ENCODE measurements around the gene TESK2. TPM values are rescaled to one million over a fixed set of nuclear protein-coding genes. Genes with fewer than 3 reads are reported as not detected.
"Not testable (repeated sequence)": the region's sequence is repeated elsewhere in the genome, so short reads cannot be mapped to it uniquely, and the experiment has no call there.

TESK2 gene, protein sequence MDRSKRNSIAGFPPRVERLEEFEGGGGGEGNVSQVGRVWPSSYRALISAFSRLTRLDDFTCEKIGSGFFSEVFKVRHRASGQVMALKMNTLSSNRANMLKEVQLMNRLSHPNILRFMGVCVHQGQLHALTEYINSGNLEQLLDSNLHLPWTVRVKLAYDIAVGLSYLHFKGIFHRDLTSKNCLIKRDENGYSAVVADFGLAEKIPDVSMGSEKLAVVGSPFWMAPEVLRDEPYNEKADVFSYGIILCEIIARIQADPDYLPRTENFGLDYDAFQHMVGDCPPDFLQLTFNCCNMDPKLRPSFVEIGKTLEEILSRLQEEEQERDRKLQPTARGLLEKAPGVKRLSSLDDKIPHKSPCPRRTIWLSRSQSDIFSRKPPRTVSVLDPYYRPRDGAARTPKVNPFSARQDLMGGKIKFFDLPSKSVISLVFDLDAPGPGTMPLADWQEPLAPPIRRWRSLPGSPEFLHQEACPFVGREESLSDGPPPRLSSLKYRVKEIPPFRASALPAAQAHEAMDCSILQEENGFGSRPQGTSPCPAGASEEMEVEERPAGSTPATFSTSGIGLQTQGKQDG
- total RNA-seq = 1 to 10 TPM; 4.9 to 6.5 TPM
- 5.1 to 6.5 reads per million in 2 donors for total RNA-seq

DNA sequence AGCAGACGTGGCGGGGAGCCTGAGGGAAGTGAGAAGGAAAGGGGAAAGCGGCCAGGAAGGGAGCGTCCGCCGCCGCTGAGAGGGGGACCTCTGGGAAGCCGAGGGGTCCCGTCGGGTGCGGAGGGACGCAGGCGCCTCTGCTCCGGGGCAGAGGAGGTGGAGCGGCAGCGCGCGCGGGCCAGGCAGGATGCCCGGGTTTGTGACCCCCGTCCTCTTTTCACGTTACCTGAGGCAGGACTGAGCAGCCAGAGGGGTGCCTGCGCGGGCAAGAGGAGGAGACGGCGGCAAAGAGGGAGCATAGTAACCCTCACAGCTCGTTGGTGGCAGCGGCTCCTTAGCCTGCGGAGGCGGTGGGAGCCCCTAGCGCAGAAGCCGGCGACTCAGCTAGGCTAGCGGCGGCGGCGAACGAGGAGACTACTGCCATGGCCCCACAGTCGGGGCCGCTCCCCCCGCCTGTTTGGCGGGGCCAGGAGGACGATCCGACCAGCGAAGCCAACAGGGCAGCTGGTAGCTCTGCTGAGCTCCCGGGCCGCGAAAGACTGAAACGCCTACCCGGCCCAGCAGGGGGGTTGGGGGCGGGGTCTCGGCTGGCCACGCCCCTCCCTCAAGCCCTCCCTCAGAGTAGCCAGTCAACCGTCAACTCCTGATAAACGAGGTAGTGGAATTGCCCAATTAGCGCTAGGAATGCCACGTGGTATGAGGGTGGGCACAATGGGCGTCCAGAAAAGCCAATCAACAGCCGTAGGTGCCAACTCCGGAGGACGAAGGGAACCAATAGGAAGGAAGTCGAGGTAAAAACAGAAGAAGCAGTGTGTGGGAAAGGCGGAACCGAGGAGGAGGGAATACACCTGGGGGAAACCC lies at the start of gene TESK2:
TESK2 (minus strand) TSS at position 538 of the 861 bp plus-strand sequence. CDS start 33,378 bp downstream, outside the sequence.
- Mint-ChIP-seq H3K4me1 (peaks cover 20% of the 10 kb centered on the region), H3K27ac (no peak within 1 kb of the TSS), H3K36me3 (ENCODE audit: low read depth) (peaks cover 3% of the 10 kb centered on the region), H3K4me3 (no peak within 1 kb of the TSS), H3K27me3 (no peaks in the 10 kb centered on the region)
- no peaks in the 10 kb centered on the region for H3K9me3 ChIP-seq (ENCODE audit: control insufficient read depth, low read length, poor library complexity, severe bottlenecking)
- ATAC-seq (peak; percentile 91), DNase-seq (peak; percentile 90 to 96 (median 92))

DNA sequence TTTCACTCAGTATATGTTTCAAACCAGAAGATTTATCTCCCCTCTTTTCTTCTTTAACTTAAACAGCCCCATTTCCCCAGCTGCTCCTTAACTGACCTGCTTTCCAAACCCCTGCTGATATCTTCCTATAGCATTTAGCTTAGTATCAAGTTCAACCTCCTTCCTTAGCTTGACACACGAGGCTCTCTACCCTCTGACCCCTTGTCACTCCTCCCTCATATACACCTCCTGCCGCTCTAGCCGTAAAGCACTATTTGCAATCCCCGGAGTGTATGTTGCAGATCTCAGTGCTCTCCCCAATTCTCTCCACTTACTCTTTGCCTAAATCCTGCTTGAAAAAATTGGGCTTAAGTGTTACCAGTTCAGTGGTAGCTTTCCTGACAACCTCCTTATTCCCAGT lies 45.9 kb upstream of the TESK2 start:
- Mint-ChIP-seq H3K27ac (peak overlapping the region; percentile 47), H3K4me3 (no peak overlapping the region), H3K27me3 (no peaks in the 10 kb centered on the region), H3K36me3 (ENCODE audit: low read depth) (no peaks in the 10 kb centered on the region), H3K4me1 (peaks cover 11% of the 10 kb centered on the region)
- DNase-seq (no peak), ATAC-seq (no peak)
- no peaks in the 10 kb centered on the region for H3K9me3 ChIP-seq (ENCODE audit: control insufficient read depth, low read length, poor library complexity, severe bottlenecking)

DNA sequence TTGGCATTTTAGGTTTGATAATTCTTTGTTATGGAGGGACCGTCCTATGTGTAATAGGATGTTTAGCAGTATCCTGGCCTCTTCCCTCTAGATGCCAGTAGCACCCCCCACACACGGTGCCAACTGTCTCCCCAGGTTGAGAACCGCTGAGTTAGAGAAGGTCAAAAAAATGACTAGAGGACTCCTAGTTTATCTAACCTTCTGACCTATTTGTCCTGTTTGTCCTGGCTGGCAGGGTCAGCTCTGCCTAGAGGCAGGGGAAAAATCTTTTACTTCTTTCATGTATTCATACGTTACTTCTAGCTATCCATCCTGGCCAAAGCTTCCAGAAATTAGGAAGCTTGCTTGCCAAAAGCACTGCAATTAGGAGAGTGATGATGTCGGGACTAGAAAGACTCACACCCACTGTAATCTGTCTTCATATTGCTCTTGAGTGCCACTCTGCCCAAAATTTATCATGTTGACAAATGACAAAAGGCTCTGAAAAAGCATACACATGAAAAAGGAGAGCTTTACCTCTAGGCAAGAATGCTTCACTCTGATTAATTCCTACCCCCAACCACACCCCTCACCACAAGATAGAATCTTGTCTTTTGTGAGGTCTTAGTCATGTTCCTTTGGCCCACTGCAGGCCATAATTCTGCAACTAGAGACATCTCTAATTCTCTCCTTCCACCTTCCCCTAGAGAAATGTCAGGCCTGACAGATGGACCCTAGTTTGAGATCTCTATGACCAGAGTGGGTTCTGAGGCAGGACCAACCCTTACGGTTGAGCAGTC lies 45.2 kb upstream of the TESK2 start:
- peaks cover 13% of the 10 kb centered on the region for H3K4me1 Mint-ChIP-seq
- H3K4me3 Mint-ChIP-seq = no peak overlapping the region
- DNase-seq = no peak
- no peaks in the 10 kb centered on the region for H3K36me3 Mint-ChIP-seq (ENCODE audit: low read depth)
- peak overlapping the region; percentile 34 for H3K27ac Mint-ChIP-seq
- no peak for ATAC-seq
- H3K27me3 Mint-ChIP-seq = no peaks in the 10 kb centered on the region
- H3K9me3 ChIP-seq (ENCODE audit: control insufficient read depth, low read length, poor library complexity, severe bottlenecking) = no peaks in the 10 kb centered on the region

DNA sequence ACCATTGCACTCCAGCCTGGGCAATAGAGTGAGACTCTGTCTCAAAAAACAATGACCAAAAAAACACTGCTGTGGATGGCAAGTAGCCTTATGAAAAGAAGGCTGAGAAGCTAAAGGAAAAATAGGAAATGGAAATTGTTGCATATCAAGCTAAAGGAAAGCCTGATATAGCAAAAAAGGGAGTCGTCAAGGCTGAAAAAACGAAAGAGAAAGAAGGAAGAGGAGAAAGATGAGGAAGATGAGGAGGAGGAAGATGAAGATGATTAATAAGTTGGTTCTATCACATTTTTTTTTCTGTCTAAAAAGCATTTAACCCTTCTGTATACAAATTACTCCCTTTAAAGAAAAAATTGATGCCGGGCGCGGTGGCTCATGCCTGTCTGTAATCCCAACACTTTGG lies 40.9 kb upstream of the TESK2 start:
- ATAC-seq = no peak
- H3K4me1 Mint-ChIP-seq = peaks cover 7% of the 10 kb centered on the region
- no peaks in the 10 kb centered on the region for H3K36me3 Mint-ChIP-seq (ENCODE audit: low read depth)
- no peak for DNase-seq
- H3K4me3 Mint-ChIP-seq = no peak overlapping the region
- H3K27me3 Mint-ChIP-seq = no peaks in the 10 kb centered on the region
- no peak overlapping the region for H3K27ac Mint-ChIP-seq
- H3K9me3 ChIP-seq (ENCODE audit: control insufficient read depth, low read length, poor library complexity, severe bottlenecking) = no peaks in the 10 kb centered on the region

DNA sequence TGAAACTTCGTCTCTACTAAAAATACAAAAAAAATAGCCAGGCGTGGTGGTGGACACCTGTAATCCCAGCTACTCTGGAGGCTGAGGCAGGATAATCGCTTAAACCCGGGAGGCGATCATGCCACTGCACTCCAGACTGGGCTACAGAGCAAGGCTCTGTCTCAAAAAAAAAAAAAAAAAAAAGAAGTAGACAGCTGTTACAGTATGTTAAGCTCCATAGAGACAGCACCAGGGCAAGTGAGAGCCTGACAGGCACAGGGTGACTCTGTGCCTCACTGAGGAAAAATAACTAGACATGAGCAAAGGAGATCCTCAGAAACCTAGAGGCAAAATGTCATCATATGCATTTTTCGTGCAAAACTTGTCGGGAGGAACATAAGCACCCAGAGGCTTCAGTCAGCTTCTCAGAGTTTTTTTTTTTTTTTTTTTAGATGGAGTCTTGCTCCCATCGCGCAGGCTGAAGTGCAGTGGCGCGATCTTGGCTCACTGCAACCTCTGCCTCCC lies 39.7 kb upstream of the TESK2 start:
- peaks cover 3% of the 10 kb centered on the region for H3K4me1 Mint-ChIP-seq

DNA sequence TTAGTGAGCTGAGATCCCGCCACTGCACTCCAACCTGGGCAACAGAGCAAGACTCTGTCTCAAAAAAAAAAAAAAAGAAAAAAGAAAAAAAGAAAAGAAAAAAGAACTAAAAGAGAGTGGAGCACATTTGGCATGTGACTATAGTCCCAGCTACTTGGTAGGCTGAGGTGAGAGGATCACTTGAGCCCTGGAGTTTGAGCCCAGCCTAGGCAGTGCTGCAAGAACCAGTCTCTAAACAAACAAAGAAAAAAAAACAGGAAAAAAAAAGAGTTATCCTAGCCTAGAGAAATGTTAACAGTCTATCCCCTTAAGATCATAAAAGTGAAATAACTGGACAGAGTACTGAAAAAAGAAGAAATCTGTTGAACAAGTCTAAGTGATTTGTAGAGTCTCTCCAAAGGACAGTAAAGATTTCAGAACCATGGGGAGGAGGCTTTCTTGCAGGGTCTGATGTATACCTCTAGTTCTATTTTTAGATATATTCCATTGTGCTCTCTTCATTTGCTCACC lies 35.2 kb upstream of the TESK2 start:
- H3K4me3 Mint-ChIP-seq = no peak overlapping the region
- H3K27me3 Mint-ChIP-seq = no peaks in the 10 kb centered on the region
- H3K36me3 Mint-ChIP-seq (ENCODE audit: low read depth) = no peaks in the 10 kb centered on the region
- DNase-seq = no peak
- no peak for ATAC-seq
- no peaks in the 10 kb centered on the region for H3K9me3 ChIP-seq (ENCODE audit: control insufficient read depth, low read length, poor library complexity, severe bottlenecking)
- no peak overlapping the region for H3K27ac Mint-ChIP-seq
- peaks cover 16% of the 10 kb centered on the region for H3K4me1 Mint-ChIP-seq

More for the DNA sequence above, 39.7 kb upstream of the TESK2 start:
- no peak overlapping the region for H3K4me3 Mint-ChIP-seq
- ATAC-seq (no peak), DNase-seq (no peak)
- no peaks in the 10 kb centered on the region for H3K9me3 ChIP-seq (ENCODE audit: control insufficient read depth, low read length, poor library complexity, severe bottlenecking)
- H3K27ac Mint-ChIP-seq = no peak overlapping the region
- no peaks in the 10 kb centered on the region for H3K36me3 Mint-ChIP-seq (ENCODE audit: low read depth)
- no peaks in the 10 kb centered on the region for H3K27me3 Mint-ChIP-seq

DNA sequence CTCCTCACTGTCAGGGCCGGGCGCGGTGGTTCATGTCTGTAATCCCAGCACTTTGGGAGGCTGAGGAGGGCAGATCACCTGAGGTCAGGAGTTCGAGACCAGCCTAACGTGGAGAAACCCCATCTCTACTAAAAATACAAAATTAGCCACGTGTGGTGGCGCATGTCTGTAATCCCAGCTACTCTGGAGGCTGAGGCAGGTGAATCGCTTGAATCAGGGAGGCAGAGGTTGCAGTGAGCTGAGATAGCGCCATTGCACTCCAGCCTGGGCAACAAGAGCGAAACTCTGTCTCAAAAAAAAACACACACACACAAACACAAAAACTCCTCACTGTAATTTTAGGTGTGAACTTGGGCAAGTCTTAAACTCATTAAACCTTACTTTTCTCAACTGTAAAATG lies 33.0 kb upstream of the TESK2 start:
- ATAC-seq; H3K4me3 Mint-ChIP-seq; H3K27me3 Mint-ChIP-seq; H3K36me3 Mint-ChIP-seq (ENCODE audit: low read depth); DNase-seq; H3K9me3 ChIP-seq (ENCODE audit: control insufficient read depth, low read length, poor library complexity, severe bottlenecking); H3K27ac Mint-ChIP-seq: not testable (repeated sequence)
- H3K4me1 Mint-ChIP-seq = peaks cover 25% of the 10 kb centered on the region

DNA sequence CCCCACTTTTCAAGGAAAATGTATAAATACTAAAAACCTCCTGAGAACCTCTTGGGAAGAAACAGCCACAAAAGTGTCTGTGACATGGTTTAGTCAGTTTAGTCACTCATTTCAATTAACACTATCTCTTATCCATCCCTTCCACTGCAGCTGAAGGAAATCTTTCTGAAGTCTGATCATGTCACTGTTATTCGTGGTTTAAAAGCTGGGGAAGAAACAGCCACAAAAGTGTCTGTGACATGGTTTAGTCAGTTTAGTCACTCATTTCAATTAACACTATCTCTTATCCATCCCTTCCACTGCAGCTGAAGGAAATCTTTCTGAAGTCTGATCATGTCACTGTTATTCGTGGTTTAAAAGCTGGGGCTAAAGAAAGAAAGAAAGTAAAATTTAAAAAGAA lies 32.6 kb upstream of the TESK2 start:
- not testable (repeated sequence) for H3K27ac Mint-ChIP-seq

DNA sequence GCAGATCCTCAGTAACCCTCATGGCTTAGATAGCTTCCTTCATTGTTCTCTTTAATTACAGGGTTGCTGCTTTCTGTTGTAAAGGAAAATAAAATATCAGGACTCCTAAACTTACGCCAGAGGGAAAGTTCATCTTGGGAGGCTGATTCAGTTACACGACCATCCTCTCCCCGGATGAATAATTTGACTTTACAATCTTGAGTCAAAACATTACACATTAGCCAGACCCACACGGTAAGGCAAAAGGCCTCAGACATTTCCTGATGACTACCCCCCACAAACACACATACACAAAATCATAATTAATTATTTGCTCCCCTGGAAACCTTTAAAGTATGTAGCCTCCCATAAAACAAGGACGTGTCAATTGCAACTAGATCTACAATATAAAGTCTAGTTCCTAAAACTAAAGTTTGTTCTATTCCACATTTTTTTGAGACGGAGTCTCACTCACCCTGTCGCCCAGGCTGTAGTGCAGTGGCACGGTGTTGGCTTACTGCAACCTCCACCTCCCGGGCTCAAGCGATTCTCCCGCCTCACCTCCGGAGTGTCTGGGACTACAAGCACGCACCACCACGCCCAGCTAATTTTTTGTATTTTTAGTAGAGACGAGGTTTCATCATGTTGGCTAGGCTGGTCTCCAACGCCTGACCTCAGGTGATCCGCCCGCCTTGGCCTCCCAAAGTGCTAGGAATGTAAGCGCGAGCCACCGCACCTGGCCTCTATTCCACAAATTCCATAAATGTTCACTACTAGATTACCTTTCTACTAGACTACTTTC lies 31.6 kb upstream of the TESK2 start:
- ATAC-seq (no peak), DNase-seq (no peak)
- Mint-ChIP-seq H3K27me3 (no peaks in the 10 kb centered on the region), H3K36me3 (ENCODE audit: low read depth) (no peaks in the 10 kb centered on the region), H3K4me3 (peak overlapping the region; percentile 92), H3K27ac (peak overlapping the region; percentile 94), H3K4me1 (peaks cover 30% of the 10 kb centered on the region)
- H3K9me3 ChIP-seq (ENCODE audit: control insufficient read depth, low read length, poor library complexity, severe bottlenecking) = no peaks in the 10 kb centered on the region

More for the DNA sequence above, 32.6 kb upstream of the TESK2 start:
- not testable (repeated sequence) for H3K27me3 Mint-ChIP-seq; ATAC-seq; H3K36me3 Mint-ChIP-seq (ENCODE audit: low read depth); DNase-seq; H3K4me3 Mint-ChIP-seq; H3K9me3 ChIP-seq (ENCODE audit: control insufficient read depth, low read length, poor library complexity, severe bottlenecking)
- peaks cover 29% of the 10 kb centered on the region for H3K4me1 Mint-ChIP-seq

DNA sequence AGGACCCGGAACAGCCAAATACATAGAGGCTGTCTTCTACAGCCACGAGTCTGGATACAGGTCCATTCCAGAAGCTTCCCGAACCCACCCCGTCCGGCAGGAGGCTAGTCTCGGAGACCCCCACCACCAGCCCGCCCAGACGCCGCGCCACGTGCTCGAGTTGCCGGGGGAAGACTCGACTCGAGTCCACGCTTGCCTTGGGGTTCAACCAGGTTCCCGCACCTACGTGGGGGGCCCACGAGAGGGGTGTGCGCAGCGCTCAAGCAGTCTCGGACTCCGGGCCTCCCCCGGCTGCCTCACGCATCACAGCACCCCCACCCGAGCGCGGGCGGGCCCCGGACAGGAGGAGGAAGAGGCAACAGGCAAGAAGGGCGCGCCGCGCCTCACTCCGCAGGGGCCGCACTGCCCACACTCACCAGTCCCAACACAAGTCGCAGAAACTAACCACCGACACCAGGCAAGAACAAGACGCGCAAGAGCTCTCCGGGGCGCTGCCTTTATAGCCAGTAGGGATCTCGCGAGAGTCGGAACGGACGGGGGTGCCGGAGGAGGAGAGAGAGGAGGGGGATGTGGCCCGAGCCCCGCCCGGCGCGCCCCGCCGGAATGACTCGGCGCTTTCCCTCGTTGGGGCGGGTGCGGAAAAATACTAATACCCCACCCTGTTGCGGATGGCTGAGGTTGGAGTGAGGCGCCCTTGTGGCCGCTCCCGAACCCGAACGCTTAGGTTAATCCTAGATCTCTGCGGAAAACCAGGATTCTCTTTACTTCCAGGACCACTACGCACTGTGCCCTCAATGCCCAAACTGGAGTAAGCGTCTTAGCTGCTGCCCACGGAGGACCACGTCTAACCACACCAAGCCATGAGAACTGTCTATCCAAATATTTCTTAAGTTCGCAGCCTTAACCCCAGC lies 30.7 kb upstream of the TESK2 start, which contains the start of gene PRDX1:
PRDX1 (minus strand) TSS at position 472 of the 911 bp plus-strand sequence. CDS start 2,841 bp downstream, outside the sequence.
- Mint-ChIP-seq H3K27ac (peak within 1 kb of the TSS; percentile 94), H3K36me3 (ENCODE audit: low read depth) (no peaks in the 10 kb centered on the region), H3K4me3 (peak within 1 kb of the TSS; percentile 92), H3K4me1 (peaks cover 30% of the 10 kb centered on the region), H3K27me3 (no peaks in the 10 kb centered on the region)
- ATAC-seq (peak; percentile 90), DNase-seq (peak; percentile 86 to 97 (median 89))
- no peaks in the 10 kb centered on the region for H3K9me3 ChIP-seq (ENCODE audit: control insufficient read depth, low read length, poor library complexity, severe bottlenecking)

DNA sequence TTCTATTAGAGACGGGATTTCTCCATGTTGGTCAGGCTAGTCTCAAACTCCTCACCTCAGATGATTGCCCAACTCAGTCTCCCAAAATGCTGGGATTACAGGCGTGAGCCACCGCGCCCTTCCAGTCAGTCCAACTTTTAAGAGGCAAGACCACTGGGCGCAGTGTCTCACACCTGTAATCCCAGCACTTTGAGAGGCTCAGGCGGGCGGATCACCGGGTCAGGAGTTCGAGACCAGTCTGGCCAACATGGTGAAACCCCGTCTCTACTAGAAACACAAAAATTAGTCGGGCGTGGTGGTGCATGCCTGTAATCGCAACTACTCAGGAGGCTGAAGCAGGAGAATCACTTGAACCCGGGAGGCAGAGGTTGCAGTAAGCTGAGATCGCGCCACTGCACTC lies 28.8 kb upstream of the TESK2 start:
- ATAC-seq; H3K36me3 Mint-ChIP-seq (ENCODE audit: low read depth); H3K27me3 Mint-ChIP-seq; H3K9me3 ChIP-seq (ENCODE audit: control insufficient read depth, low read length, poor library complexity, severe bottlenecking); DNase-seq: not testable (repeated sequence)
- Mint-ChIP-seq H3K27ac (peak overlapping the region; percentile 94), H3K4me3 (peak overlapping the region; percentile 92), H3K4me1 (peaks cover 32% of the 10 kb centered on the region)
